Measurements from ENCODE around the gene EFL1.

DNA sequence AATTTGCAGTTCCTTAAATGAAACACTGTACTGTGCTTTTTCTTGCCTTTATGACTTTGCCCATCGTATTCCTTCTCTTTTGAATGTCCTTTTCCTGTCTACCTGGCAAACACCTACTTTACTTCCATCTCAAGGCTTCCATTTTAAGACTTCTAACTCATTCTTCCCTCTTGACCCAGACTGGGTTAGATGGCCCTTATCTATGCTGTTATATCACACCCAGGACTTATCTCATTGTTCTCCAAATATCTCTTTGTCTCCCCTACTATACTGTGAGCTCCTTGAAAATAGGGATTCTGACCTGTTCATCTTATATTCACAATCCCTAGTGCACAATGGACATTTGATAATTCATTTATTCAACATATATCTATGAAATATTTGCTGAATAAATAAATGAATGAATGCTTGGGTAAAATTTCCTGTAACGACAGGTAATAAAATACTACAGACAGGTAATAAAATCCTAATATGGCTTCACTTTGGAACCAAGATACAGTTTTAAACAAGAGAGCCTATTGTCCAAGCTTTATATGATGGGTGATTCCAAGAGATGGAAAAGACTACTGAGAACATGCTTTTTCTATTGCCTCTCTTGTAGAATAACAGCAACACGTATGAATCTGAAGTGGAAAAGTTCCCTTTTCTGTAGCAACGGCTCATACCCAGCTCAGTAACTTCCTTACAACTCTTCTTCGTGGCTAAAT lies 22.7 kb downstream of the EFL1 start:
- TF ChIP-seq, protein P1, sequence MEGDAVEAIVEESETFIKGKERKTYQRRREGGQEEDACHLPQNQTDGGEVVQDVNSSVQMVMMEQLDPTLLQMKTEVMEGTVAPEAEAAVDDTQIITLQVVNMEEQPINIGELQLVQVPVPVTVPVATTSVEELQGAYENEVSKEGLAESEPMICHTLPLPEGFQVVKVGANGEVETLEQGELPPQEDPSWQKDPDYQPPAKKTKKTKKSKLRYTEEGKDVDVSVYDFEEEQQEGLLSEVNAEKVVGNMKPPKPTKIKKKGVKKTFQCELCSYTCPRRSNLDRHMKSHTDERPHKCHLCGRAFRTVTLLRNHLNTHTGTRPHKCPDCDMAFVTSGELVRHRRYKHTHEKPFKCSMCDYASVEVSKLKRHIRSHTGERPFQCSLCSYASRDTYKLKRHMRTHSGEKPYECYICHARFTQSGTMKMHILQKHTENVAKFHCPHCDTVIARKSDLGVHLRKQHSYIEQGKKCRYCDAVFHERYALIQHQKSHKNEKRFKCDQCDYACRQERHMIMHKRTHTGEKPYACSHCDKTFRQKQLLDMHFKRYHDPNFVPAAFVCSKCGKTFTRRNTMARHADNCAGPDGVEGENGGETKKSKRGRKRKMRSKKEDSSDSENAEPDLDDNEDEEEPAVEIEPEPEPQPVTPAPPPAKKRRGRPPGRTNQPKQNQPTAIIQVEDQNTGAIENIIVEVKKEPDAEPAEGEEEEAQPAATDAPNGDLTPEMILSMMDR (IDR thresholded peaks at IDR 0.05), result no peak
- no peak for TF ChIP-seq POLR2A (IDR thresholded peaks at IDR 0.05)
